Cardiac muscle cell (in vitro differentiated cells and primary cell): ENCODE results near the gene CCER1. TPM values are rescaled to one million over a fixed set of nuclear protein-coding genes. Genes with fewer than 3 reads are reported as not detected.

Experiments
- DNase-seq, 2 donors: peaks; one replicate each; pipeline versions ENCODE4 v3.0.0 to v3.0.0-alpha.2; 2010 to 2017; ENCODE audit warnings: low read depth in 1 of 2, low spot score in 1 of 2
- H3K27ac ChIP-seq: fragments of 200-600 bp; sonication (generic); 2 replicates; pipeline ENCODE4 v1.5.1; 2016
- H3K27me3 ChIP-seq: fragments of 200-600 bp; sonication (generic); 2 replicates; pipeline ENCODE4 v1.6.0; 2016; ENCODE audit warnings: control low read depth
- H3K36me3 ChIP-seq: fragments of 200-600 bp; sonication (generic); 2 replicates; pipeline ENCODE4 v1.5.1; 2016; ENCODE audit warnings: control low read depth
- H3K4me1 ChIP-seq: fragments of 200-600 bp; sonication (generic); 2 replicates; pipeline ENCODE4 v1.8.1; 2017; ENCODE audit warnings: low read depth, mild to moderate bottlenecking, mixed run types
- H3K4me3 ChIP-seq: fragments of 200-600 bp; sonication (generic); 2 replicates; pipeline ENCODE4 v1.5.1; 2016; ENCODE audit warnings: mild to moderate bottlenecking
- H3K9me3 ChIP-seq: fragments of 200-600 bp; sonication (generic); 2 replicates; pipeline ENCODE4 v1.5.1; 2017; ENCODE audit warnings: low read depth, mild to moderate bottlenecking, control low read depth
- CTCF ChIP-seq: IDR thresholded peaks from 2 replicates; pipeline ENCODE4 v1.5.1; 2012; ENCODE audit warnings: low read depth, mild to moderate bottlenecking, low read length
- polyA plus RNA-seq: library from polyadenylated mRNA; unstranded; fragments of >200 nt; fragmentation: Nextera tagmentation; extraction: Ambion mirVana; gene quantifications from 2 replicates; pipeline ENCODE4 v1.2.1, GENCODE V29; 2016
- total RNA-seq: library from RNA; depleted of rRNA; stranded (reverse); fragments of >200 nt; gene quantifications from 2 replicates; pipeline ENCODE4 v1.2.3, GENCODE V29; 2016

The CCER1 gene
- total and polyA plus RNA-seq, 2 experiments from 2014 or later, result not detected

GRCh38 chr12:90977224-90977623 lies 22.2 kb upstream of the CCER1 start:
- DNase-seq, result no peak
- no peaks in the 10 kb centered on the region for H3K27me3 ChIP-seq
- no peaks in the 10 kb centered on the region for H3K4me1 ChIP-seq
- H3K27ac ChIP-seq, result no peak overlapping the region
- no peak for TF ChIP-seq CTCF
- no peaks in the 10 kb centered on the region for H3K36me3 ChIP-seq
- H3K4me3 ChIP-seq, result no peak overlapping the region
- no peaks in the 10 kb centered on the region for H3K9me3 ChIP-seq

DNA sequence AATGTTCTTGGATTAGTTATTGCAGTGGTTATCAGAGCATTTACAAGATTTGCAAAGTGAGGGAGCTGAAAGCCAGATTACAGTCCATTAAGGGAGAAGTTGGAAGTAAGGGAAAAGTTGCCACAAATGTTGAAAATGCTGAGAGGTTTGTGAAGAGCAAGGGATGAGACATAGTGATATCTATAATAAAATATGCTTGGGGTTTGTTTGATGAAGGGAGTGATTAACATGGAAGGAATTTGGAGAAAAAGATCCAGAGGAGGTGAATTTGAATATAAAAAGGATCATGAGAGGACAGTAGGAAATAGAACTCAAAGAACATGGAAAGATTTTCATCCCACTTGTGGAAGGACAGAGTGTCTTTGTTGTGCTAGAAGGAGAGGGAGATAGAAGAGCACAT lies 19.3 kb upstream of the CCER1 start:
- Histone ChIP-seq H3K4me1 (no peaks in the 10 kb centered on the region), H3K27ac (no peak overlapping the region), H3K27me3 (no peaks in the 10 kb centered on the region), H3K36me3 (no peaks in the 10 kb centered on the region), H3K4me3 (no peak overlapping the region), H3K9me3 (no peaks in the 10 kb centered on the region)
- DNase-seq, result no peak
- no peak for TF ChIP-seq CTCF

- H3K27me3 ChIP-seq, result no peaks in the 10 kb centered on the region
- H3K4me1 ChIP-seq, result no peaks in the 10 kb centered on the region
- H3K9me3 ChIP-seq, result no peaks in the 10 kb centered on the region
- no peak for TF ChIP-seq CTCF
- no peaks in the 10 kb centered on the region for H3K36me3 ChIP-seq
- H3K27ac ChIP-seq, result no peak overlapping the region
- H3K4me3 ChIP-seq, result no peak overlapping the region
- DNase-seq, result no peak
These were observed 17.2 kb upstream of the CCER1 start for GRCh38 chr12:90972226-90972625.

DNA sequence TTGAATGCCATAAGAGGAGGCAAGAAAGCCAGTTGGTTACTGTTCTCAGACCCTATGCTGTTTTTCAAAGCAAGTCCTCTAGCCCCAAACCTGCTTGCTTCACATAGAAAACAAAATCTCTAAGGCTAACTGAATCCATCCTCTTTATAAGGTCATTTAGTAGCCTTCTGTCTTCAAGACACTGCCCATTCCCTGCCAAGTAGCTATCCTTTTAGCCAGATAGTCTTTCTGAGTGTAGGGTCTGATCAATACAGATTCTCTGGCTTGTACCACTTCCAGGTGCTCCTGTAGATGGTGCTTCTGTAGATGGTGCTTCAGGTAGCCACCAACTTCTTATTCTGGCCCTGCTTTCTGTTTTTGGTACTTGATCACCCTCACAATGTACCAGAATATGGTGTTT lies 15.9 kb upstream of the CCER1 start:
- no peak for DNase-seq
- Histone ChIP-seq H3K36me3 (no peaks in the 10 kb centered on the region), H3K9me3 (no peaks in the 10 kb centered on the region), H3K4me1 (no peaks in the 10 kb centered on the region), H3K4me3 (no peak overlapping the region), H3K27me3 (no peaks in the 10 kb centered on the region), H3K27ac (no peak overlapping the region)
- no peak for TF ChIP-seq CTCF

DNA sequence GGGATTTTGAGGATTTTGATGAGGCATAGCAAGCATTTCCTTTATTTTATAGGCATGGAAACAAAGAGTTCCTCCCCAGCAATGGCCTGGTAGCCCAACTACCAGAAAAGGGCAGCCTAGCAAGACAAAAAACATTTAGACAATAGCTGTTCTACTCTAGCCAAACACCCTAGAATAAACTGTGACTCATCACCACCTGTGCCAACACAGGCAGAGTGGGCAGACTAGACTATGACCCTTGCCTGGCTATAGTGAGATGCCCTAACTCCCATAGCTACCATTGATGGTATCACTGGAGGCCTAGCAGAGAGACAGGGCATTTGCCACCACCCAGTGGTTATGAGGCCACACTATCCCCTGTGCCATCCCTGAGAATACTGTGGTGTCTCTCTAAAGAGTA lies 15.5 kb upstream of the CCER1 start:
- no peak for DNase-seq
- no peaks in the 10 kb centered on the region for H3K4me1 ChIP-seq

More for the DNA sequence above, 15.5 kb upstream of the CCER1 start:
- no peaks in the 10 kb centered on the region for H3K27me3 ChIP-seq
- no peaks in the 10 kb centered on the region for H3K9me3 ChIP-seq
- H3K36me3 ChIP-seq, result no peaks in the 10 kb centered on the region
- TF ChIP-seq CTCF, result no peak
- no peak overlapping the region for H3K4me3 ChIP-seq
- H3K27ac ChIP-seq, result no peak overlapping the region
